GM12872 (cell line): Measurements from ENCODE around the gene SEL1L2.

Experiments
- CTCF ChIP-seq: IDR thresholded peaks from 3 replicates; pipeline ENCODE4 v1.5.1; 2011; ENCODE audit warnings: low read depth, mild to moderate bottlenecking, low read length, moderate library complexity; ENCODE audit not compliant: insufficient read depth

Gene SEL1L2

GRCh38 chr20:13990465-13990864 is at the start of gene SEL1L2:
SEL1L2 (minus strand) TSS chr20:13990614; CDS start chr20:13990534, 80 bp downstream.
- TF ChIP-seq CTCF, result no peak

- TF ChIP-seq CTCF, result no peak
Observed at GRCh38 chr20:14036567-14036966, 46.2 kb upstream of the SEL1L2 start.

GRCh38 chr20:14033310-14033709 is 42.9 kb upstream of the SEL1L2 start:
- TF ChIP-seq CTCF, result no peak

- TF ChIP-seq CTCF, result no peak
Observed at GRCh38 chr20:14030991-14031390, 40.6 kb upstream of the SEL1L2 start.

GRCh38 chr20:14012671-14013070 is 22.3 kb upstream of the SEL1L2 start:
- no peak for TF ChIP-seq CTCF

GRCh38 chr20:14009208-14009607 is 18.8 kb upstream of the SEL1L2 start:
- TF ChIP-seq CTCF, result no peak

- TF ChIP-seq CTCF, result no peak
Observed at GRCh38 chr20:14005996-14006395, 15.6 kb upstream of the SEL1L2 start.

GRCh38 chr20:14000917-14001316 is 10.5 kb upstream of the SEL1L2 start:
- TF ChIP-seq CTCF, result no peak
